Colonic mucosa (tissue), 4 donors: ENCODE data around the gene STAU1. TPM values are rescaled to one million over a fixed set of nuclear protein-coding genes. Genes with fewer than 3 reads are reported as not detected.

Experiments used
- DNase-seq: peaks from one replicate; pipeline ENCODE4 v3.0.0-alpha.2; 2020
- H3K27ac ChIP-seq: fragments of 200-600 bp; one replicate; pipeline ENCODE4 v1.8.0; 2021
- H3K27me3 ChIP-seq: fragments of 200-600 bp; one replicate; pipeline ENCODE4 v1.8.0; 2021
- H3K36me3 ChIP-seq: fragments of 200-600 bp; one replicate; pipeline ENCODE4 v1.8.0; 2021
- H3K4me1 ChIP-seq: fragments of 200-600 bp; one replicate; pipeline ENCODE4 v1.8.0; 2021; ENCODE audit warnings: mild to moderate bottlenecking
- H3K4me3 ChIP-seq: fragments of 200-600 bp; one replicate; pipeline ENCODE4 v1.8.0; 2021
- H3K9ac ChIP-seq, 2 donors: one replicate each; pipeline ENCODE4 v1.7.0; 2013; ENCODE audit warnings: control low read depth in 2 of 2, low read depth in 2 of 2, low read length in 2 of 2
- H3K9me3 ChIP-seq: fragments of 200-600 bp; one replicate; pipeline ENCODE4 v1.8.0; 2021
- intact Hi-C: fragments of 100-400 bp; cut with DNase I; formaldehyde crosslinking; loops from one replicate; pipeline ENCODE4 v1.14.1; 2022
- total RNA-seq, 2 donors: library from RNA; stranded (reverse); fragmentation: NEBNext Ultra II Directional in 1 of 2; extraction: Animal tissue kit (Norgen Biotek cat#: 25700) in 1 of 2; gene quantifications; one replicate each; pipeline ENCODE4 v1.2.1, GENCODE V29; 2021
- TF ChIP-seq, protein P1 (sequence below): fragments of 200-600 bp; IDR thresholded peaks from one replicate; pipeline ENCODE4 v1.8.0; 2022; ENCODE audit warnings: antibody characterized with exemption, mild to moderate bottlenecking
- donor health status: healthy.
- donor health status: DM: no; HTN: no; CAD: no.
- donor health status: DM: no; HTN: no; CAD: no.

The STAU1 gene
- total RNA-seq, 2 donors from 2014 or later: 86.6 to 106 TPM

DNA sequence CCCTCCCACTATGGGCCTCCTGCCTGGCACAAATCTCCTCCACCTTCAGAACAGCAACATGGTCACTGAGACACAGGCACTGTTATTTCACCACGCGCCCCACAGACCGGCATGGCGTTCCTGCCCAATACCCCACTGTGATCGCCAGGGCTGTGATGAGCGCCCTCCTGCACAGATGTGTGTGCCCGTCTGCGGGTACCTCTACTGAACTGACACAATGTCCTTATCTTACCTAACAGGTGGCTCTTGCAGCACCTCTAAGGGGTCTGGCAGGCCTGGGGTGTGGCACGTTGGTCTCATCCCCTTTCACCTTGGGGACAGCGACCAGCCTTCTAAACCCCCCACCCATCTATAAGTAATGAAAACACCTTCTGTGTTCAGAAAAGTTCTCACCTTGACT lies 64.2 kb downstream of the STAU1 start:
- peaks cover 10% of the 10 kb centered on the region for H3K36me3 ChIP-seq
- H3K9ac ChIP-seq: no peak overlapping the region
- TF ChIP-seq, protein P1, sequence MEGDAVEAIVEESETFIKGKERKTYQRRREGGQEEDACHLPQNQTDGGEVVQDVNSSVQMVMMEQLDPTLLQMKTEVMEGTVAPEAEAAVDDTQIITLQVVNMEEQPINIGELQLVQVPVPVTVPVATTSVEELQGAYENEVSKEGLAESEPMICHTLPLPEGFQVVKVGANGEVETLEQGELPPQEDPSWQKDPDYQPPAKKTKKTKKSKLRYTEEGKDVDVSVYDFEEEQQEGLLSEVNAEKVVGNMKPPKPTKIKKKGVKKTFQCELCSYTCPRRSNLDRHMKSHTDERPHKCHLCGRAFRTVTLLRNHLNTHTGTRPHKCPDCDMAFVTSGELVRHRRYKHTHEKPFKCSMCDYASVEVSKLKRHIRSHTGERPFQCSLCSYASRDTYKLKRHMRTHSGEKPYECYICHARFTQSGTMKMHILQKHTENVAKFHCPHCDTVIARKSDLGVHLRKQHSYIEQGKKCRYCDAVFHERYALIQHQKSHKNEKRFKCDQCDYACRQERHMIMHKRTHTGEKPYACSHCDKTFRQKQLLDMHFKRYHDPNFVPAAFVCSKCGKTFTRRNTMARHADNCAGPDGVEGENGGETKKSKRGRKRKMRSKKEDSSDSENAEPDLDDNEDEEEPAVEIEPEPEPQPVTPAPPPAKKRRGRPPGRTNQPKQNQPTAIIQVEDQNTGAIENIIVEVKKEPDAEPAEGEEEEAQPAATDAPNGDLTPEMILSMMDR: no peak
- H3K27me3 ChIP-seq: no peaks in the 10 kb centered on the region
- H3K27ac ChIP-seq: no peak overlapping the region
- no peaks in the 10 kb centered on the region for H3K9me3 ChIP-seq
- no peak for DNase-seq
- H3K4me1 ChIP-seq: no peaks in the 10 kb centered on the region
- no peak overlapping the region for H3K4me3 ChIP-seq
- intact Hi-C loops: no loop called here

DNA sequence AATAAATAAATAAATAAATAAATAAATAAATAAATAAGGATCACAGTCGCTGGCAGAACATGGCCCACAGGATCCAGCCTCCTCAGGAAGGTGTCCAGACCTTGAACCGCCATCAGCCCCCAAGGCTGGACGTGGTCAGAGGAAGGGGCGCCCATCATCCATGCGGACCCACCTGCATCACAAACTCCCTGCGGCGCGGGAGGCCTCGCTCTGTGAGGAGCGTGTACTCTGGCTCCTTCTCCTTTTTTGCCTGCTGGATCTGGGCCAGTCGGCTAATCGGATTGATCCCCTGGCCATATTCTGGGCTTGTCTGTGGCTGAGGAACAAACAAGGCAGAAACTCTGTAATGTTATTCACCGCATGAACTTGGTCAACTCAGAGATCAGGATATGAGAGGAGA lies 65.2 kb downstream of the STAU1 start:
- Histone ChIP-seq H3K27ac (no peak overlapping the region), H3K27me3 (no peaks in the 10 kb centered on the region), H3K9me3 (no peaks in the 10 kb centered on the region), H3K4me1 (no peaks in the 10 kb centered on the region), H3K36me3 (peaks cover 15% of the 10 kb centered on the region), H3K9ac (no peak overlapping the region), H3K4me3 (no peak overlapping the region)
- DNase-seq: no peak
- TF ChIP-seq, protein P1: no peak
- intact Hi-C loops: no loop called here

GRCh38 chr20:49119988-49120387 lies 68.1 kb downstream of the STAU1 start:
- H3K27me3 ChIP-seq: no peaks in the 10 kb centered on the region
- no peak for DNase-seq
- H3K9me3 ChIP-seq: no peaks in the 10 kb centered on the region
- peaks cover 26% of the 10 kb centered on the region for H3K36me3 ChIP-seq
- no peaks in the 10 kb centered on the region for H3K4me1 ChIP-seq
- TF ChIP-seq, protein P1: no peak
- no peak overlapping the region for H3K9ac ChIP-seq
- H3K4me3 ChIP-seq: no peak overlapping the region
- H3K27ac ChIP-seq: no peak overlapping the region
- intact Hi-C loops: no loop called here

DNA sequence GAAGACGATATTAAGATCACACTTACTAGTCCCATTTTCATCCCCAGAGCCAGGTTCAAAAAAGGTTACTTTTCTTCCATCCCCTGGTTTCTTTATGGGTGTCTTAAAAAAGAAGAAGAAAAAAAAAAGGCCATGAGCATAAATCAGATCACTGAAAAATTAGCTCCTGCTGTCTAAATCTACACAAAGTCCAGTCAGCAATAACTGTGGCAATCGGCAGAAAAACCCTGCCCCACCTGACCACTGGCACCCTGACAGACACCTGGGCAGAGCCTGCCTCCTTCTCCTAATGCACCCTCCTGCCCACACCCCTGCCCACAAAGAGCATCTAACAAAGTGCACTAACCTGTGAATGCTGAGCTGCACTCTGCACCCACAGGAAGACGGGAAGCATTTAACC lies 69.8 kb downstream of the STAU1 start:
- Histone ChIP-seq H3K27ac (no peak overlapping the region), H3K9me3 (no peaks in the 10 kb centered on the region), H3K4me3 (no peak overlapping the region), H3K4me1 (no peaks in the 10 kb centered on the region), H3K27me3 (no peaks in the 10 kb centered on the region), H3K36me3 (peaks cover 27% of the 10 kb centered on the region), H3K9ac (no peak overlapping the region)
- TF ChIP-seq, protein P1: no peak
- DNase-seq: no peak
- intact Hi-C loops: no loop called here

GRCh38 chr20:49115564-49115963 lies 72.6 kb downstream of the STAU1 start:
- Histone ChIP-seq H3K4me3 (no peak overlapping the region), H3K27ac (no peak overlapping the region), H3K9me3 (no peaks in the 10 kb centered on the region), H3K27me3 (no peaks in the 10 kb centered on the region), H3K36me3 (peaks cover 27% of the 10 kb centered on the region), H3K4me1 (no peaks in the 10 kb centered on the region), H3K9ac (no peak overlapping the region)
- DNase-seq: no peak
- intact Hi-C loops: no loop called here
- TF ChIP-seq, protein P1: no peak
